HEK293 (cell line): ENCODE measurements around the gene MSLN.

ENCODE experiments used
- CTCF ChIA-PET: fragments of 350-600 bp; formaldehyde crosslinking; extraction: SDS; loops from one replicate; lab custom pipeline; 2021; ENCODE audit warnings: antibody characterized with exemption; lab: Yijun Ruan, JAX
- POLR2A ChIA-PET: fragments of 300-600 bp; formaldehyde crosslinking; extraction: SDS; loops from one replicate; lab custom pipeline; 2020; ENCODE audit warnings: antibody characterized with exemption, inconsistent platforms; lab: Yijun Ruan, JAX
- H3K27ac ChIP-seq: fragments of 200-500 bp; sonication (Bioruptor generic); 2 replicates; pipeline ENCODE4 v1.5.1; 2014; ENCODE audit warnings: low read depth, low read length, control low read depth, inconsistent platforms; ENCODE audit errors: extremely low read depth
- H3K36me3 ChIP-seq, 2 experiments: fragments of 200-500 bp in 1 of 2; sonication (Bioruptor generic) in 1 of 2; 1 replicate in 1 of 2; 2 replicates in 1 of 2; pipeline ENCODE4 v1.5.1; 2014 to 2017; ENCODE audit warnings: inconsistent platforms in 2 of 2, low read length in 2 of 2; ENCODE audit not compliant: control insufficient read depth in 2 of 2, insufficient read depth in 1 of 2
- H3K4me1 ChIP-seq: fragments of 200-500 bp; sonication (Bioruptor generic); 2 replicates; pipeline ENCODE4 v1.5.1; 2014; ENCODE audit warnings: mild to moderate bottlenecking, low read length, inconsistent platforms; ENCODE audit not compliant: control insufficient read depth, insufficient read depth
- H3K4me3 ChIP-seq: 2 replicates; pipeline ENCODE4 v1.5.1; 2011; ENCODE audit warnings: low read depth, mild to moderate bottlenecking, control low read depth, low read length, moderate library complexity
- H3K9me3 ChIP-seq: fragments of 200-500 bp; sonication (Bioruptor generic); 2 replicates; pipeline ENCODE4 v1.5.1; 2014; ENCODE audit warnings: low read depth, low read length, inconsistent platforms; ENCODE audit not compliant: control insufficient read depth, insufficient read depth
- GFI1B ChIP-seq: fragments of 450-650 bp; formaldehyde crosslinking; IDR thresholded peaks from 2 replicates; pipeline ENCODE4 v1.5.1; 2016; ENCODE audit warnings: missing biosample characterization, missing genetic modification characterization
- PATZ1 ChIP-seq: fragments of 450-650 bp; formaldehyde crosslinking; IDR thresholded peaks from 2 replicates; pipeline ENCODE4 v1.5.1; 2016; ENCODE audit warnings: missing biosample characterization, missing genetic modification characterization
- WT1 ChIP-seq: fragments of 450-650 bp; formaldehyde crosslinking; IDR thresholded peaks from 2 replicates; pipeline ENCODE4 v1.5.1; 2016; ENCODE audit warnings: missing biosample characterization, missing genetic modification characterization
- ZBTB17 ChIP-seq: fragments of 450-650 bp; formaldehyde crosslinking; IDR thresholded peaks from 2 replicates; pipeline ENCODE4 v1.5.1; 2016; ENCODE audit warnings: missing biosample characterization, missing genetic modification characterization
- ZBTB49 ChIP-seq: fragments of 450-650 bp; formaldehyde crosslinking; IDR thresholded peaks from 2 replicates; pipeline ENCODE4 v1.5.1; 2016; ENCODE audit warnings: missing biosample characterization, missing genetic modification characterization, low read depth
- ZEB2 ChIP-seq: fragments of 450-650 bp; formaldehyde crosslinking; IDR thresholded peaks from 2 replicates; pipeline ENCODE4 v1.5.1; 2016; ENCODE audit warnings: missing biosample characterization, missing genetic modification characterization
- ZNF148 ChIP-seq: fragments of 450-650 bp; formaldehyde crosslinking; IDR thresholded peaks from 2 replicates; pipeline ENCODE4 v1.5.0; 2017; ENCODE audit warnings: missing biosample characterization, missing genetic modification characterization, borderline replicate concordance
- ZNF155 ChIP-seq: fragments of 450-650 bp; formaldehyde crosslinking; IDR thresholded peaks from 2 replicates; pipeline ENCODE4 v1.5.1; 2016; ENCODE audit warnings: missing biosample characterization, missing genetic modification characterization
- ZNF174 ChIP-seq: fragments of 450-650 bp; formaldehyde crosslinking; IDR thresholded peaks from 2 replicates; pipeline ENCODE4 v1.5.0; 2017; ENCODE audit warnings: missing biosample characterization, mild to moderate bottlenecking, missing genetic modification characterization
- ZNF18 ChIP-seq: fragments of 450-650 bp; formaldehyde crosslinking; IDR thresholded peaks from 2 replicates; pipeline ENCODE4 v1.5.1; 2016; ENCODE audit warnings: missing biosample characterization, missing genetic modification characterization
- ZNF184 ChIP-seq: fragments of 450-650 bp; IDR thresholded peaks from 2 replicates; pipeline ENCODE4 v1.5.1; 2018; ENCODE audit warnings: missing biosample characterization, mild to moderate bottlenecking, missing genetic modification characterization
- ZNF202 ChIP-seq: fragments of 450-650 bp; formaldehyde crosslinking; IDR thresholded peaks from 2 replicates; pipeline ENCODE4 v1.5.1; 2016; ENCODE audit warnings: missing biosample characterization, missing genetic modification characterization, borderline replicate concordance
- ZNF280C ChIP-seq: fragments of 450-650 bp; formaldehyde crosslinking; IDR thresholded peaks from 2 replicates; pipeline ENCODE4 v1.5.1; 2016; ENCODE audit warnings: missing biosample characterization, missing genetic modification characterization
- ZNF292 ChIP-seq: fragments of 450-650 bp; formaldehyde crosslinking; IDR thresholded peaks from 2 replicates; pipeline ENCODE4 v1.5.1; 2016; ENCODE audit warnings: low read depth, missing biosample characterization, missing genetic modification characterization, borderline replicate concordance
- ZNF335 ChIP-seq: fragments of 450-650 bp; formaldehyde crosslinking; conservative IDR thresholded peaks from 2 replicates; pipeline ENCODE4 v1.5.1; 2016; ENCODE audit warnings: missing biosample characterization, missing genetic modification characterization
- ZNF510 ChIP-seq: fragments of 450-650 bp; formaldehyde crosslinking; IDR thresholded peaks from 2 replicates; pipeline ENCODE4 v1.5.1; 2018; ENCODE audit warnings: mild to moderate bottlenecking, missing genetic modification characterization, missing biosample characterization; ENCODE audit not compliant: insufficient replicate concordance
- ZNF513 ChIP-seq: fragments of 450-650 bp; IDR thresholded peaks from 2 replicates; pipeline ENCODE4 v1.5.1; 2018; ENCODE audit warnings: missing biosample characterization, missing genetic modification characterization
- ZNF76 ChIP-seq: fragments of 450-650 bp; formaldehyde crosslinking; IDR thresholded peaks from 2 replicates; pipeline ENCODE4; 2016; ENCODE audit warnings: low read depth, missing biosample characterization, missing genetic modification characterization, borderline replicate concordance
- ZSCAN30 ChIP-seq: fragments of 450-650 bp; IDR thresholded peaks from 2 replicates; pipeline ENCODE4 v1.5.1; 2018; ENCODE audit warnings: missing biosample characterization, mild to moderate bottlenecking, missing genetic modification characterization, moderate library complexity
- ZSCAN5A ChIP-seq: fragments of 450-650 bp; formaldehyde crosslinking; IDR thresholded peaks from 2 replicates; pipeline ENCODE4 v1.5.1; 2016; ENCODE audit warnings: missing biosample characterization, missing genetic modification characterization

Gene MSLN

GRCh38 chr16:745739-746138 is 14.8 kb upstream of the MSLN start:
- Histone ChIP-seq H3K36me3 (no peaks in the 10 kb centered on the region), H3K4me3 (no peak overlapping the region), H3K9me3 (no peaks in the 10 kb centered on the region), H3K4me1 (no peaks in the 10 kb centered on the region), H3K27ac (no peak overlapping the region)
- CTCF ChIA-PET = interaction anchor here (0.6 to 3.8 kb wide), 12 partner anchors 10 to 629 kb away, joined by 3 to 11 read pairs (median 4); partner anchors contain the start of genes ANTKMT and MSLN
- TF ChIP-seq ZNF510 (tag by site-specific recombination) = no peak
- peak; percentile 31; the same call in 1 of the 2 replicates for TF ChIP-seq PATZ1 (tag by site-specific recombination)
- POLR2A ChIA-PET = no interaction called here

- CTCF ChIA-PET = no interaction called here
- Histone ChIP-seq H3K4me1 (no peaks in the 10 kb centered on the region), H3K4me3 (no peak overlapping the region), H3K27ac (no peak overlapping the region), H3K36me3 (no peaks in the 10 kb centered on the region), H3K9me3 (no peaks in the 10 kb centered on the region)
- POLR2A ChIA-PET = no interaction called here
- TF ChIP-seq ZEB2 (tag by site-specific recombination) (no peak), ZNF155 (no peak), WT1 (tag by site-specific recombination) (no peak), ZBTB49 (no peak), ZSCAN30 (tag by site-specific recombination) (no peak), ZNF174 (tag by site-specific recombination) (no peak), GFI1B (tag by site-specific recombination) (no peak), ZNF513 (tag by site-specific recombination) (no peak), ZNF292 (tag by site-specific recombination) (no peak), ZSCAN5A (no peak), ZNF148 (tag by site-specific recombination) (no peak), ZNF280C (no peak), ZNF18 (tag by site-specific recombination) (no peak), ZNF76 (no peak), ZNF335 (no peak), ZNF184 (tag by site-specific recombination) (no peak), ZNF202 (tag by site-specific recombination) (no peak), ZBTB17 (no peak)
These were observed 13.9 kb upstream of the MSLN start for GRCh38 chr16:746637-747036.
